Measurements from ENCODE around the gene MVD. TPM values are rescaled to one million over a fixed set of nuclear protein-coding genes. Genes with fewer than 3 reads are reported as not detected.

MVD gene
- total RNA-seq, 1 donor = 18.8 TPM

DNA sequence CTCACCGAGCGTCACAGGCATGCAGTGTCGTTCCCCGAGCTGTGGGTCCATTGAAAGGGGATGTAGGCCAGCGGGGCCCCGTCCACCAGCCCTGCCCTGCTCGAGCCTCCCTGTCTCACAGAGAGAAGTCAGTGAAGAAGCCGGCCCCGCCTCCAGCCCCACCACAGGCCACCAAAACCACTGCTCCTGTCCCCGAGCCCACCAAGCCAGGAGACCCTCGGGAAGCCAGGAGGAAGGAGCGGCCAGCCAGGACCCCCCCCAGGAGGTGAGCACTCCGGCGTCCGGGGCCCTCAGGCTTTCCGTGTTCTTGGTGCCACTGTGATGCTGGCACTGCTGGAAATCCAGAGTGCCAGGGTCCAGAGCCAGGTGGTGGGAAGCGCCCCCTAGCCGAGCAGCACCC is 38.4 kb downstream of the MVD start:
- peaks cover 14% of the 10 kb centered on the region for H3K4me1 ChIP-seq (ENCODE audit: insufficient read depth, low read length)
- no peaks in the 10 kb centered on the region for H3K27me3 ChIP-seq (ENCODE audit: insufficient read depth, low read length)
- H3K4me3 ChIP-seq (ENCODE audit: low read length) = no peak overlapping the region
- no peaks in the 10 kb centered on the region for H3K9me3 ChIP-seq (ENCODE audit: low read depth, low read length)

DNA sequence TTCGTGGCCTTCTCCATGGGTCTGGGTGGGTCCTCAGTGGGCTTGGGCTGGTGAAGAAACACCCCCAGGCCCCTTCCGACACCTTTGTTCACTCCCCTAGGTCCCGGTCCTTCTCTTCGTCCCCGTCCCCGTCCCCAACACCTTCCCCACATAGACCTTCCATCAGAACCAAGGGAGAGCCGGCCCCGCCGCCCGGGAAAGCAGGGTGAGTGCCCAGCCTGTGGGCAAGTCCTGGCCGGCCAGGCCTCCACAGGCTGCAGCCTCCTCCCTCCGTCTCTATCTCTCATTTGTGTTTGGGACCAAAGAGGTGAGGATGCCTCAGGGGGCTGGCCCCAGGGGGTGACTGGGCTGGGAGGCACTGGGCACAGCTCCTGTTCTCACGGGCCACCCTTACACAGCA is 39.0 kb downstream of the MVD start:
- Histone ChIP-seq H3K4me3 (ENCODE audit: low read length) (no peak overlapping the region), H3K4me1 (ENCODE audit: insufficient read depth, low read length) (peaks cover 19% of the 10 kb centered on the region), H3K9me3 (ENCODE audit: low read depth, low read length) (no peaks in the 10 kb centered on the region), H3K27me3 (ENCODE audit: insufficient read depth, low read length) (no peaks in the 10 kb centered on the region)

DNA sequence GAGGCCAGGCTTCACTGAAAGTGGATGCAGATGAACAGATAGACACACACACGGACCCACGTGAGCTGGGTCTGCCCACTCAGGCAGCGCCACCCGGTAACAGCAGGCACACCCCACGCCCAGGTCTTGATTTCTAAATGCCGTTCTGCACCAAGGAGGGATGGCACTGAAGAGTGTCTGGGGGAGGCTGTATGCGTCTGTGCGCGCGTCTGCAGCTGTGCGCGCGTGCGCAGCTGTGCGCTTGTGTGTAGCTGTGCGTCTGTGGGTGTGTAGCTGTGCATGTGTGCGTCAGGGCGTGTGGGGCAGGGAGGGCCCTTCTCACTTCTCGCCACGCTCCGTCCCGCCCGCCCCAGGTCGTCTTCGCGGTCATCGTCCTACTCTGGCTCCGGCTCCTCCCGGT is 40.0 kb downstream of the MVD start:
- no peaks in the 10 kb centered on the region for H3K9me3 ChIP-seq (ENCODE audit: low read depth, low read length)
- peaks cover 19% of the 10 kb centered on the region for H3K4me1 ChIP-seq (ENCODE audit: insufficient read depth, low read length)
- H3K4me3 ChIP-seq (ENCODE audit: low read length) = no peak overlapping the region
- no peaks in the 10 kb centered on the region for H3K27me3 ChIP-seq (ENCODE audit: insufficient read depth, low read length)

GRCh38 chr16:88622125-88622524 is 40.8 kb downstream of the MVD start:
- no peaks in the 10 kb centered on the region for H3K9me3 ChIP-seq (ENCODE audit: low read depth, low read length)

GRCh38 chr16:88619859-88620815 is 42.8 kb downstream of the MVD start:
- H3K27me3 ChIP-seq (ENCODE audit: insufficient read depth, low read length) = no peaks in the 10 kb centered on the region
- peaks cover 19% of the 10 kb centered on the region for H3K4me1 ChIP-seq (ENCODE audit: insufficient read depth, low read length)
- H3K4me3 ChIP-seq (ENCODE audit: low read length) = no peak overlapping the region
- H3K9me3 ChIP-seq (ENCODE audit: low read depth, low read length) = no peaks in the 10 kb centered on the region

More at GRCh38 chr16:88622125-88622524, 40.8 kb downstream of the MVD start:
- peaks cover 19% of the 10 kb centered on the region for H3K4me1 ChIP-seq (ENCODE audit: insufficient read depth, low read length)
- H3K4me3 ChIP-seq (ENCODE audit: low read length) = no peak overlapping the region
- no peaks in the 10 kb centered on the region for H3K27me3 ChIP-seq (ENCODE audit: insufficient read depth, low read length)

DNA sequence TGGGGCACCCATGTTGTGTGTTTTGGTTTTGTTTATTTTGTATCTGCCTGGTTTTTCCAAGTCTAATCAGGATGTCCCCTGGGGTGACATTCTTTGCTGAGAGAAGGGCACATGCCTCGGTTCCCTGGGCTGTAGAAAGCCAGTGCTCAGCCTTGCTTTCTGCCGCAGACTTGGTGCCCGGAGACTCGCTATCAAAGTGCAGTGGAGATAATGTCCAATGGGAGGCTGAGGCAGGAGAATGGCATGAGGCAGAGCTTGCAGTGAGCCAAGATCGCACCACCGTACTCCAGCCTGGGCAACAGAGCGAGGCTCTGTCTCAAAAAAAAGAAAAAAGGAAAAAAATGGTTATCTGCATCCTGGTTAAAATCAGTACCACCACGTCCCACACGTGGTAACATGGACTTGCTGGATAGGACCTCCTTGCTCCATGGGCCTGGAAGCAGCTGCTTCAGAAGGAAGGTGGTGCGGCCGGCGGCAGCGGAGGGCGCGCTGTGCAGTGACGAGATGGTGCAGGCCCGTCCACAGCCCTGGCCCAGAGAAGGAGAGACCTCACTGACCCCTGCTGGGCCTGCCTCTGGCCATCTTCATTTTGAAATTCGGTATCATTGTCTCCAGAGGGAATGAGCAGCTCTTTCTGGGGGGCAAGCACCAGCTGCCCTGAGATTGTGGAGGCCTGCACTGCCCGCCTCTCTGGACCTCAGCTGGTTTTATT is 43.8 kb downstream of the MVD start:
- Histone ChIP-seq H3K4me3 (ENCODE audit: low read length) (no peak overlapping the region), H3K9me3 (ENCODE audit: low read depth, low read length) (no peaks in the 10 kb centered on the region), H3K4me1 (ENCODE audit: insufficient read depth, low read length) (peaks cover 19% of the 10 kb centered on the region), H3K27me3 (ENCODE audit: insufficient read depth, low read length) (no peaks in the 10 kb centered on the region)

DNA sequence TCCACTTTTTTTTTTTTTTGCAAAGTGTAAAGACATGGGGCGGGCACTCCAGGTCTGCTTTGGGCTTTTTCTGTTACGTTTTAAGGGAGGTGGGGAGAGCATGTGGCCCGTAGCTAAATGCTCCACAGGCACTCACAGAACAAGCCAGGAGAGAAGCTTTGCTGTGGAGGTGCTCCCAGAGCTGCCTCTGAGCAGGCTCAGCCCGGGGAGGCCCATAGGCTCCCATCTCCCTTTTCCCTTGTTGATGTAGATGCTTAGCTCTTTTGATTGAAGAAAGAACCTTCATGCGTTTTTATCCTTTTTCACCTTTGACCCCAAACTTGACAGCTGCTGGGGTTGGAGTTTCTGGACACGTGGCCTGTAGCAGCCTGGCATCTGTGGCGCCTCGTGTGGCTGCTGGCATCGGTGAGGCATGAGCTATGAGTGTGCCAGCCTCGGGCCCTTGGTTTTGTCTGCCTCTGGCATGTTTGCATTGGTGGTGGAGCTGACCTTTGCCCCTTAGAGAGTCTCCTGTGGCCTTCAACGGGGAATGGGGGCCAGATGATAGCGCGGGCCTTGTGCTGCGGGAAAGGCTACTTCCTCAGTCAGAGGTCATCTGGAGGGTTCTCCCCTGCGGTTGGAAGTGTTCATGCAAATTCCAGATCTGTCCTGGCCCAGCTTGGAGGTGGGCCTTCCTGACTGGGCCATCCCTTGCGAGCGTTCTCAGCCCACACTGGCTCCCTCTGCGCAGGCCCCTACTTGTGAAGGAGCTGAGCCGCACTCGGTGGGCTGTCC is 44.5 kb downstream of the MVD start:
- Histone ChIP-seq H3K27me3 (ENCODE audit: insufficient read depth, low read length) (no peaks in the 10 kb centered on the region), H3K4me3 (ENCODE audit: low read length) (no peak overlapping the region), H3K4me1 (ENCODE audit: insufficient read depth, low read length) (peaks cover 19% of the 10 kb centered on the region), H3K9me3 (ENCODE audit: low read depth, low read length) (no peaks in the 10 kb centered on the region)

DNA sequence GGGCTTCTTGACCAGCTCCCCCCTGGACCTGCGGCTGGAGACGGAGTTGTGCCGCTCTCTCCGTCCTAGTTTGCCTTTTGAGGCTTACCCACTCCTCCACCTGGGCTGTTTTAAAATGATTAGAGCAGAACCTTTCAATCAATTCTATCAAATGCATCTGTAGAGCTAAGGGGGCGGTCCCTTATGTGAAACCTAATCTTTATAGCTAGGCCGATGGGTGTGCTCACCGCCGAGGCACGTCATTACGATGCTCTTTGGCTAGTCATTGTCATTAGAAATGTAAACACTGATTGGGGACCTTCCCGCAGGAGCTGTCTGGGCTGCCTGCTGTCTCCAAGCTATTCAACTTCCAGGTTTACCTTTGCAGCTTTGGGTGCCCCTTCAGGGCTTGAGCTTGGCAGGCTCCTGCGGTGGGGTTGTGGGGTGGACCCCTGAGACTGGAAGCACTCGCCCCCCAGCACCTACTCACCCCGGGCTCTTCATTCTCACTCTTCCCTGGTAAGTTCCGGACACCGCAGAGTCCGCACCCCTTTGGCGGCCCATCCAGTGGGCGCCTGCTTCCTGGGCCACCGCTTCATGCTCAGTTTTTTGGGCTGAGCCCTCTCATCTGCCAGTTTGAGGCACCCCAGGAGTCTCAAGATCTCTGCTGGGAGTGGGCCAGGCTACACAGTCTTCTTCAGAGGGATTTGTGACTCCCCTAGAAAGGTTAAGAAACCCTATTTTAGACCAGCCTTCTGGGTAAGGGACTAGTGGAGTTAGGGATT is 45.4 kb downstream of the MVD start:
- Histone ChIP-seq H3K4me3 (ENCODE audit: low read length) (no peak overlapping the region), H3K4me1 (ENCODE audit: insufficient read depth, low read length) (peaks cover 19% of the 10 kb centered on the region), H3K9me3 (ENCODE audit: low read depth, low read length) (no peaks in the 10 kb centered on the region), H3K27me3 (ENCODE audit: insufficient read depth, low read length) (no peaks in the 10 kb centered on the region)

GRCh38 chr16:88616736-88617135 is 46.2 kb downstream of the MVD start:
- Histone ChIP-seq H3K27me3 (ENCODE audit: insufficient read depth, low read length) (no peaks in the 10 kb centered on the region), H3K4me3 (ENCODE audit: low read length) (no peak overlapping the region), H3K4me1 (ENCODE audit: insufficient read depth, low read length) (peaks cover 19% of the 10 kb centered on the region), H3K9me3 (ENCODE audit: low read depth, low read length) (no peaks in the 10 kb centered on the region)

- Histone ChIP-seq H3K4me1 (ENCODE audit: insufficient read depth, low read length) (peaks cover 19% of the 10 kb centered on the region), H3K27me3 (ENCODE audit: insufficient read depth, low read length) (no peaks in the 10 kb centered on the region), H3K4me3 (ENCODE audit: low read length) (no peak overlapping the region), H3K9me3 (ENCODE audit: low read depth, low read length) (no peaks in the 10 kb centered on the region)
These were observed 46.6 kb downstream of the MVD start for GRCh38 chr16:88616320-88616719.

- Histone ChIP-seq H3K27me3 (ENCODE audit: insufficient read depth, low read length) (no peaks in the 10 kb centered on the region), H3K4me1 (ENCODE audit: insufficient read depth, low read length) (peaks cover 8% of the 10 kb centered on the region), H3K9me3 (ENCODE audit: low read depth, low read length) (no peaks in the 10 kb centered on the region), H3K4me3 (ENCODE audit: low read length) (no peak overlapping the region)
These were observed 47.9 kb downstream of the MVD start for GRCh38 chr16:88614818-88615580.

DNA sequence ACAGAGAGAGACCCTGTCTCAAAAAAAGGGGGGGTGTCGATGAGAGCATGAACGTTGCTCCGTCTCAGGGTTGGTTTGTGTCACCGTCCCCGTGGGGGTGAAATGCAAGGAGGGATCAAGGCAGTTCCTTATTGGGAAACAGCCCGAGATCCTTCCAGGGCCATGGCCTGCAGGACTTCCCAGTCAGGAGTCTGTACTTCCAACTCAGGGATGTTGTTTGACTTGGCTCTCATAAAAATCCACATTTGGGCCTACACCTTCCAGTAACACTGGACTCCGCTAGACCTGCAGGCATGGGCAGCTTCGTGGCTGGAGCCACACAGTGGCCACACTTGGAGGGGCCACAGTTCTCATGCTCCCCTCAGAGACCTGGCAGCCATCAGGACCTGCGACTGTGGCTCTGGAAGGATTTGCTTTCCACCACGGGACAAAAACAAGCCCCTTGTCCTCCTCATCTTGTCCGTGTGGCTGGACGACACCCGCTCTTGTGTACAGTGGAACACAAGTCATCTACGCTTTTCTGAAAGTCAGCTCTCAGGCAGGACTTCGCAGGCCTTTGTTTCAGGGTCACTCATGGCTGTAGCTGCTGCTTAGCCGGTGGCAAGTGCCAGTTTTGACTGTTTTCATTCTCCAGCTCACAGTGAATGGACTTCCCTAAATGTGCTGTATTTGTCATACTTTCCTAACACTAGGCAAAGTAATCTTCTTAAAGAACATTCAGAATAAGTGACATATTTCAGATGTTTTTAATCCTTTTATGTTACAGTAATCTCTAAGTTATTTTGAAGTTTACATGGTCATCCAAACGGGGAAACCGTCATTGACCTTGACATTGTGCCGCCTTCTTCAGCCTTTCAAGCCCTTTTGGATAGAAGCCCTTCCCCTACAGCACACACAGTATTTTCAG is 48.7 kb downstream of the MVD start:
- no peaks in the 10 kb centered on the region for H3K27me3 ChIP-seq (ENCODE audit: insufficient read depth, low read length)
- H3K4me3 ChIP-seq (ENCODE audit: low read length) = no peak overlapping the region
- no peaks in the 10 kb centered on the region for H3K9me3 ChIP-seq (ENCODE audit: low read depth, low read length)
- H3K4me1 ChIP-seq (ENCODE audit: insufficient read depth, low read length) = peaks cover 1% of the 10 kb centered on the region

DNA sequence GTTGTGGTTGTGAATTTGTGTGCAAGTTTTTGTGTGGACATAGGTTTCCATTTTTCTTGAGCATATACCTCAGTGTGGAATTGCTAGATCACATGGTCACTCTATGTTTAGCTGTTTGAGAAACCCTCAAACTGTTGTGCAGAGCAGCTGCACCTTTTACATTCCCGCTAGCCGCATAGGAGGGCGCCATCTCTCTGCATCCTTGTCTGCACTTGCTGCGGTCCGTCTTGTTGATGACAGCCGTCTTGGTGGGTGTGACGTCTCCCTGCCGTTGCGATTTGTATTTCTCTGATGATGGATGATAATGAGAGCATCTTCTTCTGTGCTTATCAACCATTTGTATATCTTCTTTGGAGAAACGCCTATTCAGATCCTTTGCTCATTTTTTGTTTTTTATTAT is 49.6 kb downstream of the MVD start:
- H3K9me3 ChIP-seq (ENCODE audit: low read depth, low read length) = no peaks in the 10 kb centered on the region
- H3K4me3 ChIP-seq (ENCODE audit: low read length) = no peak overlapping the region
- H3K27me3 ChIP-seq (ENCODE audit: insufficient read depth, low read length) = no peaks in the 10 kb centered on the region
- peaks cover 2% of the 10 kb centered on the region for H3K4me1 ChIP-seq (ENCODE audit: insufficient read depth, low read length)
